Epithelial cell of esophagus (primary cell): ENCODE data around the gene KIF5A.

Source experiments
- DNase-seq: peaks from one replicate; pipeline ENCODE4 v3.0.0; 2010; ENCODE audit warnings: low read depth
- H3K4me3 ChIP-seq: 2 replicates; pipeline ENCODE4 v1.5.1; 2011; ENCODE audit warnings: mild to moderate bottlenecking, low read length, control low read depth
- TF ChIP-seq, protein P1 (sequence below): IDR thresholded peaks from 2 replicates; pipeline ENCODE4 v1.5.1; 2011; ENCODE audit warnings: low read depth, mild to moderate bottlenecking, low read length, control low read depth, inconsistent platforms; ENCODE audit not compliant: insufficient read depth; ENCODE audit errors: missing control alignments

The KIF5A gene

GRCh38 chr12:57604992-57605810 lies 55.4 kb downstream of the KIF5A start:
- H3K4me3 ChIP-seq = peak overlapping the region; percentile 63
- TF ChIP-seq, protein P1, sequence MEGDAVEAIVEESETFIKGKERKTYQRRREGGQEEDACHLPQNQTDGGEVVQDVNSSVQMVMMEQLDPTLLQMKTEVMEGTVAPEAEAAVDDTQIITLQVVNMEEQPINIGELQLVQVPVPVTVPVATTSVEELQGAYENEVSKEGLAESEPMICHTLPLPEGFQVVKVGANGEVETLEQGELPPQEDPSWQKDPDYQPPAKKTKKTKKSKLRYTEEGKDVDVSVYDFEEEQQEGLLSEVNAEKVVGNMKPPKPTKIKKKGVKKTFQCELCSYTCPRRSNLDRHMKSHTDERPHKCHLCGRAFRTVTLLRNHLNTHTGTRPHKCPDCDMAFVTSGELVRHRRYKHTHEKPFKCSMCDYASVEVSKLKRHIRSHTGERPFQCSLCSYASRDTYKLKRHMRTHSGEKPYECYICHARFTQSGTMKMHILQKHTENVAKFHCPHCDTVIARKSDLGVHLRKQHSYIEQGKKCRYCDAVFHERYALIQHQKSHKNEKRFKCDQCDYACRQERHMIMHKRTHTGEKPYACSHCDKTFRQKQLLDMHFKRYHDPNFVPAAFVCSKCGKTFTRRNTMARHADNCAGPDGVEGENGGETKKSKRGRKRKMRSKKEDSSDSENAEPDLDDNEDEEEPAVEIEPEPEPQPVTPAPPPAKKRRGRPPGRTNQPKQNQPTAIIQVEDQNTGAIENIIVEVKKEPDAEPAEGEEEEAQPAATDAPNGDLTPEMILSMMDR = no peak
- DNase-seq = no peak

GRCh38 chr12:57605811-57606311 lies 56.0 kb downstream of the KIF5A start:
- H3K4me3 ChIP-seq = no peak overlapping the region
- no peak for DNase-seq
- TF ChIP-seq, protein P1 = no peak

GRCh38 chr12:57606399-57606798 lies 56.6 kb downstream of the KIF5A start:
- TF ChIP-seq, protein P1 = no peak

DNA sequence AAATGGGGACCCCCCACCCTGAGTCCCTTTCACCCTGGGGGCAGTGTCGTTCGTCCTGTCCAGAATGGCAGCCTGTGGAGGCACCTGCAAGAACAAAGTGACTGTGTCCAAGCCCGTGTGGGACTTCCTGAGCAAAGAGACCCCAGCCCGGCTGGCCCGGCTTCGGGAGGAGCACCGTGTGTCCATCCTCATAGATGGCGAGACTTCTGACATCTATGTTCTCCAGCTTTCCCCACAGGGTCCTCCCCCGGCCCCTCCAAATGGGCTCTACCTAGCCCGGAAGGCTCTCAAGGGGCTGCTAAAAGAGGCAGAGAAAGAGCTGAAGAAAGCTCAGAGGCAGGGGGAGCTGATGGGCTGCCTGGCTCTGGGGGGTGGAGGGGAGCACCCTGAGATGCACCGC lies 57.0 kb downstream of the KIF5A start:
- TF ChIP-seq, protein P1 = no peak
- no peak overlapping the region for H3K4me3 ChIP-seq
- no peak for DNase-seq

More at GRCh38 chr12:57606399-57606798, 56.6 kb downstream of the KIF5A start:
- DNase-seq = no peak
- no peak overlapping the region for H3K4me3 ChIP-seq

- no peak overlapping the region for H3K4me3 ChIP-seq
- TF ChIP-seq, protein P1 = no peak
- no peak for DNase-seq
These were observed 58.3 kb downstream of the KIF5A start for GRCh38 chr12:57607958-57608663.

GRCh38 chr12:57609101-57609780 lies 59.4 kb downstream of the KIF5A start:
- no peak overlapping the region for H3K4me3 ChIP-seq
- no peak for DNase-seq
- TF ChIP-seq, protein P1 = no peak
